Measurements from ENCODE around the gene EGFLAM. TPM values are rescaled to one million over a fixed set of nuclear protein-coding genes. Genes with fewer than 3 reads are reported as not detected.

EGFLAM gene
- total and polyA plus RNA-seq, 2 experiments from 2014 or later = 0.06 to 0.27 TPM

- no peak overlapping the region for H3K4me3 ChIP-seq
- peaks cover 26% of the 10 kb centered on the region for H3K4me1 ChIP-seq (ENCODE audit: low read depth)
- H3K27me3 ChIP-seq = no peaks in the 10 kb centered on the region
- H3K9me3 ChIP-seq (ENCODE audit: low read depth) = no peaks in the 10 kb centered on the region
- TF ChIP-seq, protein P1, sequence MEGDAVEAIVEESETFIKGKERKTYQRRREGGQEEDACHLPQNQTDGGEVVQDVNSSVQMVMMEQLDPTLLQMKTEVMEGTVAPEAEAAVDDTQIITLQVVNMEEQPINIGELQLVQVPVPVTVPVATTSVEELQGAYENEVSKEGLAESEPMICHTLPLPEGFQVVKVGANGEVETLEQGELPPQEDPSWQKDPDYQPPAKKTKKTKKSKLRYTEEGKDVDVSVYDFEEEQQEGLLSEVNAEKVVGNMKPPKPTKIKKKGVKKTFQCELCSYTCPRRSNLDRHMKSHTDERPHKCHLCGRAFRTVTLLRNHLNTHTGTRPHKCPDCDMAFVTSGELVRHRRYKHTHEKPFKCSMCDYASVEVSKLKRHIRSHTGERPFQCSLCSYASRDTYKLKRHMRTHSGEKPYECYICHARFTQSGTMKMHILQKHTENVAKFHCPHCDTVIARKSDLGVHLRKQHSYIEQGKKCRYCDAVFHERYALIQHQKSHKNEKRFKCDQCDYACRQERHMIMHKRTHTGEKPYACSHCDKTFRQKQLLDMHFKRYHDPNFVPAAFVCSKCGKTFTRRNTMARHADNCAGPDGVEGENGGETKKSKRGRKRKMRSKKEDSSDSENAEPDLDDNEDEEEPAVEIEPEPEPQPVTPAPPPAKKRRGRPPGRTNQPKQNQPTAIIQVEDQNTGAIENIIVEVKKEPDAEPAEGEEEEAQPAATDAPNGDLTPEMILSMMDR (IDR thresholded peaks at IDR 0.05; ENCODE audit: low read depth, low read length) = no peak
- H3K36me3 ChIP-seq = no peaks in the 10 kb centered on the region
- H3K27ac ChIP-seq = no peak overlapping the region
- DNase-seq (ENCODE audit: low read depth in 1 of 2, low spot score in 1 of 2) = no peak
Observed at GRCh38 chr5:38462976-38463633, 204.7 kb downstream of the EGFLAM start.

DNA sequence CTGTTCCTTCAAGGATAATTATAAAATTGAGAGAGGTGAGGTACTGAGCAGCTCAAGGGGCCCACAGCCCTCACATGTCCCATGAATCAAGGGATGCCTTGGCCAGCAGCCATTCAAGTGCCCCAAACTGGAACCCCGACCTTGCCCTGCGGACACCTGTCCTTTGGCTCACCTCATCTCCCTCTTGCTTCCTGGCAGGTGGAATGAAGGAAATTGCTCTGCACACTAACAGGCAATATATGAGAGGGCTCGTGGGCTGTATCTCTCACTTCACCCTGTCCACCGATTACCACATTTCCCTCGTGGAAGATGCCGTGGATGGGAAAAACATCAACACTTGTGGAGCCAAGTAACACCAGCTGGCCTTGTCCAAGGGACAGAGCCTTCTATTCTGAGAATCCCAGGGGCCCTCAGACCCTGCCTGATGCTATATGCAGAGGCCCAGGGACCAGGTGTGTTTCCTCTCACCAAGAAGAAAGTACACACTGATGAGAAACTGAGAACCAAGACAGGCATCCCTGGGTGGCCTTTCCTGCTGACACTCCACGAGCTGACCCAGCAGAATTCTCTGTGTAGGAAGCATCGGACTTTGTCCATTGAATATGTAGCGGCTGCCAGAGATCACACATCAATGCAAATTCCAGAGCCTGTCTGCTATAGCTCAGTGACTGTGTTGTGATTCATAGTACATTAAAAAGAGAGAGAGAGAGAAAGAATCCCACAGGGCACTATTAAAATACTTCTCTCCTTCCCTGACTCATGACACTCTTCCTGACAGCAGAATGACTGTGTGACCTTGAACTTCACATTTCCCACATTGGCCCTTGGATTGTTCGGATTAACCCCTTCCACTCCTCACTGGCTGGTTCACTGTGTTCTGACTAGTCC is 205.5 kb downstream of the EGFLAM start:
- no peaks in the 10 kb centered on the region for H3K27me3 ChIP-seq
- H3K36me3 ChIP-seq = no peaks in the 10 kb centered on the region
- peaks cover 32% of the 10 kb centered on the region for H3K4me1 ChIP-seq (ENCODE audit: low read depth)
- no peaks in the 10 kb centered on the region for H3K9me3 ChIP-seq (ENCODE audit: low read depth)
- DNase-seq (ENCODE audit: low read depth in 1 of 2, low spot score in 1 of 2) = peak in 1 of 2 donors; percentile 83
- TF ChIP-seq, protein P1 (IDR thresholded peaks at IDR 0.05; ENCODE audit: low read depth, low read length) = no peak
- no peak overlapping the region for H3K4me3 ChIP-seq
- no peak overlapping the region for H3K27ac ChIP-seq

DNA sequence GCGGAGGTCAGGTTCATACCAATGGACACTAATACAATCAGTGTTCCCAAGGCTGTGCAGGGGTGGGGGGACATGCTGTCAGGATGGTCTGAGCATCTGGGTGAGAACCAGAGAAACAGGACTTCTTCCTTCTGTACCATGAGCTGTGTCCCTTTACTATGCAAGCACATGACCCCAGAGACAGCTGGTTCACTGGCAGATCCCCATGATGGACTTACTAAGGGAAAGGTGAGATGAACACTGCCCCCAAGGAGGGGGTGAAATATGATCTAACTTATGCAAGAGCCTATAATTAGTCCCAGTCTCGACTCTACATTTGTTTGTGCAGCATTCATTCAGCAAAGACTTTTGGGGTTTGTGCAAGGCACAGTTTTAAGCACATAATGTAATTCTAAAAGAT is 206.7 kb downstream of the EGFLAM start:
- Histone ChIP-seq H3K36me3 (no peaks in the 10 kb centered on the region), H3K9me3 (ENCODE audit: low read depth) (no peaks in the 10 kb centered on the region), H3K27me3 (no peaks in the 10 kb centered on the region), H3K4me3 (no peak overlapping the region), H3K4me1 (ENCODE audit: low read depth) (peaks cover 33% of the 10 kb centered on the region), H3K27ac (no peak overlapping the region)
- TF ChIP-seq, protein P1 (IDR thresholded peaks at IDR 0.05; ENCODE audit: low read depth, low read length) = no peak
- DNase-seq (ENCODE audit: low read depth in 1 of 2, low spot score in 1 of 2) = no peak

GRCh38 chr5:38465702-38466423 is 207.5 kb downstream of the EGFLAM start:
- Histone ChIP-seq H3K4me3 (no peak overlapping the region), H3K4me1 (ENCODE audit: low read depth) (peaks cover 33% of the 10 kb centered on the region), H3K36me3 (no peaks in the 10 kb centered on the region), H3K9me3 (ENCODE audit: low read depth) (no peaks in the 10 kb centered on the region), H3K27ac (no peak overlapping the region), H3K27me3 (no peaks in the 10 kb centered on the region)
- no peak for DNase-seq (ENCODE audit: low read depth in 1 of 2, low spot score in 1 of 2)
- TF ChIP-seq, protein P1 (IDR thresholded peaks at IDR 0.05; ENCODE audit: low read depth, low read length) = no peak

- Histone ChIP-seq H3K27me3 (no peaks in the 10 kb centered on the region), H3K36me3 (no peaks in the 10 kb centered on the region), H3K4me3 (no peak overlapping the region), H3K9me3 (ENCODE audit: low read depth) (no peaks in the 10 kb centered on the region), H3K4me1 (ENCODE audit: low read depth) (peaks cover 33% of the 10 kb centered on the region), H3K27ac (no peak overlapping the region)
- DNase-seq (ENCODE audit: low read depth in 1 of 2, low spot score in 1 of 2) = peak in 1 of 2 donors; percentile 90
- TF ChIP-seq, protein P1 (IDR thresholded peaks at IDR 0.05; ENCODE audit: low read depth, low read length) = no peak
Observed at GRCh38 chr5:38466424-38467189, 208.2 kb downstream of the EGFLAM start.
